ENCODE data around the gene GTPBP4.

The GTPBP4 gene

DNA sequence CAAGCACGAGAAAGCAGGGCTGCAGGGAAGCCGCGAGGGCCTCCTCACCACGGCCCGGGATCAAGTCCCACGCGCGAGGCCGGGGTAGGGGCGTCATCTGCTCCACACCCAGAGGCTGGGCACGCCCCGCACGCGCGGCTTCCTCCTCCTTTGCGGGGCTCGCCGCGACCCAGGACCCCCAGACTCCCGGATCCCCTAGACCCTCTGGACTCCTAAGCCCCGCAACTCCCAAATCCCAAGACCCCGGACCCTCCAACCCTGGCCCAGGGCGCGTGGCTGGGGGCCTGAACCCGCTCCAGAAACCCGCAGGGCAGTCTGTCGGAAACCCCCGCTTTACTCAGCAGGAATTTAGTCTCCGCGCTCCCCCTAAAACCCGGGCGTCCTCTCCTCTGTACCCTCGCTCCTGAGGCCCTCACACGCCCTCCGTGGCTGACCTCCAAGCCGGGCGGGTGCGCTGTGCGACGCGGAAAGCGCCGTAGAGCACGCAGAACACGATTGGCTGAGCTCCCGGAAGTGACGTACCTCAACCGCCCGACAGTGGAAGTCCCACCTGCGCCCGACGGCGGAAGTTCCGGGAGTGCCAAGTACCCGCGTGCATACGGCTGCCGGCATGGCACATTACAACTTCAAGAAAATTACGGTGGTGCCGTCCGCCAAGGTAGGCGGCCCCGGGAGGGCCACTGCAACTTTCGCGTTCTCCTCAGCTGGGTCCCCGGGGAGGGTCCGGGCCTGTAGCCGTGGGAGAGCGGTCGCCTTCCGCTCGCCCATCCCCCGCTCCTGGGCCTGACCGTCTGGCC, at the start of gene GTPBP4:
GTPBP4 (plus strand) TSS at position 565 of the 797 bp plus-strand sequence; CDS start at position 611, 46 bp downstream.
- DNase-seq: peak; percentile 92 to 98

DNA sequence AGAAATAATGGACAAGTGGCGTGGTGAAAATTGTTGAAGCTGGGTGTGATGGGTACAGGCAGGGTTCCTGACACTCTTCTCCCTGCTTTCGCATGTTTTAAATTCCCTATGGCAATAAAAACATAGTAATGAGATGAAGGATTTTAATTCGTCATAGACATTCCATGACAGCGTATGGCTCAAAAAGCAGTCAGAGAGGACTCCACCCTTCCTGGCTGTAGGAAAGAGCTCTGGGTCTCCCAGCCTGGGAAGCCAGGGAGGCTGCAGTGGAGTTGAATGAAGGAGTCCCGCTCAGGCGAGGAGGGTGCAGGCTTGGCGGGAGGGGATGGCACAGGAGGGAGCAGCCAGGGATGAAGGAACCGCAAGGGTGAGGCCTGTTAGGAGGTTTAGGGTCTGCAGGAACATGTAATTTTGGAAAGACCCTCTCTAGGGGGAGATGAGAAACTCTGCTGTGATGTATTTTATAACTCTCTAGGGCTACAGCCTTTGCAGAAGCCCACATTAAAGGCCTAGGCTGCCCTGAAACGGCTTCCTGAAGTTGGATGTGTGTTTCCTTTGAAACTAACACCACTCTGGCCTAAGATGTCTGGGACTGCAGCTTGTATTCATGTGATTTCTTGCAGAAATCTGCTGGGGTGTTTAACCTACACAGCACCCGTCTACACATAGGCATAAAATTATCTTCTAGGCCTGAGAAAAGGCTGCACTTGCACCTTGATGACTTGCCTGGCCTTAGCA, 49.1 kb upstream of the GTPBP4 start:
- no peak for DNase-seq

DNA sequence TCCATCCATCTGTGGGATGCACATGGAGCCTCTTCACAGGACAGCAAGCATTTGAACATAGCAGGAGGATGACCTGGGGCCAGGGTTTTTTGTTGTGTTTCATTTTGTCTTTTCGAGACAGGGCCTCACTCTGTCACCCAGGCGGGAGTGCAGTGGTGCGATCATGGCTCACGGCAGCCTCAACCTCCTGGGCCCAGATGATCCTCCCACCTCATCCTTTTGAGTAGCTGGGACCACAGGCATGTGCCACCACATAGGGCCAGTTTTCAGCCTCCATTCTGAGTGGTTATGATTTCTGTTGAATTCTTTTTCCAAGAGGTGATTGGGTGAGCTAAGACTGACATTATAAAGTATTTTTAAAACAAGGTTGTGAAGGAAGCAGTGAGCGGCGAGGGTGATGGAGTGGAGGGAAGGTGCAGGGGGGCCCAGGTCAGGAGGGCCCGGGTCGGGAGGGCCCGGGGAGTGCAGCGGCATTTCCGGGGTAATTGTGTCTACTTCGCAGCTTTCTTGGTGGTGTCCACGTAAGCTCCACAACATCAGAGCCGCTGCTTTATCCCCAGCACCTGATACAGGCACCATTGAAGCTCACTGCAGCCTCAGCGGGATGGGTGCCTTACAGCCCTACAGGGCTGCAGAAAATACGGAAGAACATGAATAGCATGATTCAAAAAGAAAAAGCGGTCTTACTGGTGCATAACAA, 44.8 kb upstream of the GTPBP4 start:
- no peak for DNase-seq

DNA sequence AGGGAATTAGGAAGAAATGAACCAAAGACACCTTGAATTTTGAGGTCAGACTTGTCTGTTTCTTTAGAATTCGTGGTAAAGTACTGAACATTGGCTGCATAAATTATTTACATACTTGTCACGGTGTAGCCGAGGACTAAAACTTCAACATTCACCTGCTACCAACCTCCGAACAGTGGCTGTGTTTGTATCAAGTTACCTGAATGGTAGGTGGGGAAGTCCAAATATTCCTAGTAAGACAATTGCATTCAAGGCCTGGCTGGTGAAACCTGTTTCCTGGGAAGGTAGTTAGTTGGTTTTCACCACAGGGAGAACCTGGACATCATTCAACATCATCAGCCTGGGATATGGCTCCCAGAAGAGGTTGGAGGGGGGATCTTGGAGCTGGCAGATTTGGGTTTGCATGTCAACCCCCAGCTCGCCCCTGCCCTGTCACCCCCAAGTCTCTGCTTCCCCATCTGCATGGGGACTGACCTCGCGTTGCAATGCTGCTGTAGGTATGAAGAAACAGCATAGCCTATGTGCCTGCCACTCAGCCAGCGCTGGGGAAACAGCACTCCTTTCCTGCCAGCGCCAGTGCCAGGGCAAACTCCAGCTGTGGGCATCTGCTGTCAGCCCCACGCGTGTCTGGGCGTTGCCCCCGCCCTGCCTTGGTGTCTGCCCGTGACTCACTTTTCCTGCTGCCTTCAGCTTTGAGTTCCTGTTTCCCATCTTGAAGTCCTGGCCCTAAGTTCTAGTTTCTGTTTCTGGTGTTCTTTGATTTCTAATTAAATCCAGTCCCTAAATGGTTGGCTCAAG, 44.0 kb upstream of the GTPBP4 start:
- DNase-seq: no peak

DNA sequence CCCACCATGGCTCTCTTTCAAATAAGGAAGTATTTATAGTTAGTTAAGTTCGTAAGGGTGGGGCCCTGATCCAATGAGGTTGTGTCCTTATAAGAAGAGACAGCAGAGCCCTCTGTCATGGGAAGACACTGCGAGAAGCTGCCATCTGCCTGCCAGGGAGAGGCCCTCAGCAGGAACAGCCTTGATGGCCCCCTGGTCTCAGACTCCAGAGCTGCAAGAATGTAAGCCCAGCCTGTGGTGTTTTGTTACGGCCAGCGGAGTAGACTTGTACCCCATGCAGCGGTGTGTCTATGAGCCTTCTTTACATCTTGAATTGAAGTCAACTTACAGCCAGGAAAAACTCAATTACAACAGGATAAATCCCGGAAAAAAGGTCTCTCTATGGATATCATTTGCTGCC, 42.5 kb upstream of the GTPBP4 start:
- DNase-seq: no peak

DNA sequence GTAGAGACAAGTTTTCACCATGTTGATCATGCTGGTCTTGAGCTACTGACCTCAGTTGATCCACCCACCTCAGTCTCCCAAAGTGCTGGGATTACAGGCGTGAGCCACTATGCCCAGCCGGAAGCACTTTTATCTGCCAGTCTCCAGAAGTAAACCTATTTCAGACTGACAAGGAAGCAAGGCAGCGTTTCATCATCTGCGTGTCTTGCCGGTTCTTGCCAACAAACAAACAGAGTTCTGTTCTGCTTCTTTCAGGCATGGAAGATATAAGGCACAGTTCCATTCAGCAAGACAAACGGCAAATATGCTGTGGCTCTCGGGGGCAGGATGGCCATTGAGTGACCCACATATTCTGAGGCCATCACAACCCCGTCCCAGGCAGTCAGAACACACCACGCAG, 41.2 kb upstream of the GTPBP4 start:
- DNase-seq: no peak

DNA sequence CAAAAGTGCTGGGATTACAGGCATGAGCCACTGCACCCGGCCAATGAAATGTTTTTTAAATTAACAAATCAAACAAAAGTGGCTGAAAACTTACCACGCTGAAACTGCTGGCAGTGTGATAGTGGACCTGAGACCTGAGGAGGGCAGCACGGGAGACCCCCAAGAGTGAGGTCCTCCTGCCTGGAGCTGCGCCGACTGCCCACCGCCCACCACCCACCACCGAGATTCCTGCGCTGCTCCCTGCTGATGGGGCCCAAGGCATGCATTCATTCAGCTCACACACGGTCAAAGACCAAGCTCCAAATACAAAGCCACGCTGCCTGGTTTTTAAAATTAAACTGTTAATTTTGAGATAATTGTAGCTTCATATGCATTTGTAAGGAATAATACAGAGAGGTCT, 40.4 kb upstream of the GTPBP4 start:
- no peak for DNase-seq

DNA sequence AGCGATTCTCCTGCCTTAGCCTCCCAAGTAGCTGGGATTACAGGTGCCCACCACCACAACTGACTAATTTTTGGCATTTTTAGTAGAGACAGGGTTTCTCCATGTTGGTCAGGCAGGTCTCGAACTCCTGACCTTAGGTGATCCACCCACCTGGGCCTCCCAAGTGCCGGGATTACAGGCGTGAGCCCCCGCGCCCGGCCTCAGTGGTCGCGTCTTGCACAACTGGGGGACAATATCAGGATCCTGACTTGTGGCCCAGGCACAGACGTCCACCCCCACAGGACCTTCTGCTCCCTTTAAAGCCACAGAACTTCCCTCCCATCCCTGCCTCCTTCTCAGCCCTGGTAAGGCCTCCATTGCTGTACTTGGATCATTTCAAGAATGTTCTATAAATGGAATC, 39.9 kb upstream of the GTPBP4 start:
- DNase-seq: no peak

DNA sequence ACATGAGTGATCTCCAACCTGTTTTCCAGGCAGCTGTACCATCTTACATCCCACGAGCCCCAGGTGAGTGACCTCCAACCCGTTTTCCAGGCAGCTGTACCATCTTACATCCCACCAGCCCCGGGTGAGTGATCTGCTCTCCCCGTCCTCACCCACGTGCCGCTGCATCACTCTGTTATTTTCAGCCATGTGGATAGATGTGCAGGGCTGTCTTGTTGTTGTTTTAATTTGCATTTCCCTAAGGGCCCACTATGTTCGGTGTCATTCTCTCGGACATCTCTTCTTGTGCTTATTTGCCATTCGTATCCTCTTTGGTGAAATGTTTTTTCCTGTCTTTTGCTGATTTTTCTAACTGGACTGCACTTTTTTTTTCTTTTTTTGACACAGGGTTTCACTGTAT, 38.8 kb upstream of the GTPBP4 start:
- DNase-seq: no peak

DNA sequence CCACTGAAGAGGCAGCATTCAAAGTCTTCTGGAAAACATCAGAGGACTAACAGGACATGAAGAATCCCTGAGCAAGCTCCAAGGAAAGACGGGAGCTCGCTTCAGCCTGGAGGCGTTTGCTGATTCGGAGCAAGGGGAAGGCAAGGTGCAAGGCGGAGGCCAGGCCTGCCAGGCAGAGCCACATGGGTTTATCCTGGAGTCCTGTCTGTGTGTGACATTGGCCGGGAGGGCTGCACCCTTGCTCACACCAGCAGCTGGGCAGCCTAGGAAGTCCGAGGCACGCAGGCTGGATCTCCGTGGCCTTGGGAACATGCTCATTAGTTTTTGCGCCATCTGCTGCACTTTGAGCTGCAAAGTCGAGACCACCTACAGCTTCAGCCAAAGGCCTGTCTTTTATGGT, 34.4 kb upstream of the GTPBP4 start:
- DNase-seq: no peak

DNA sequence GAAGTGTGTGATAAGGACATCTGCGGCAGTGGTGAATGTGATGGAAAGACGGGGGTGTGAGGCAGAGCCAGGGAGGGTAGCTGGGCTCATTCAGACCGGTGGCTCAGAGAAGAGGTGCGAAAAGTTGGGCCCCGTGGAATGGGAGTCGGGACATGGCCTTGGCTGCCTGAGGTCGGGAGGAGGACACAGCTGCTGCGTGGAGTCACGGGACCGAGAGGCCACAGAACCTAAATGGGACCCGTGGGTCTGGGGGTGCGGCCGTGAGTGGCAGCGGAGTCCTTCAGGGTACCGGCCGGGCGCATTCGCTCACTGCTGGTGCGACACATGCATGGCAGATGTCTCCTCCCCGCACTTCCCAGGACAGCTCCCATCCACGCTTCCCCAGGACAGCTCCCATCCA, 33.8 kb upstream of the GTPBP4 start:
- DNase-seq: no peak

DNA sequence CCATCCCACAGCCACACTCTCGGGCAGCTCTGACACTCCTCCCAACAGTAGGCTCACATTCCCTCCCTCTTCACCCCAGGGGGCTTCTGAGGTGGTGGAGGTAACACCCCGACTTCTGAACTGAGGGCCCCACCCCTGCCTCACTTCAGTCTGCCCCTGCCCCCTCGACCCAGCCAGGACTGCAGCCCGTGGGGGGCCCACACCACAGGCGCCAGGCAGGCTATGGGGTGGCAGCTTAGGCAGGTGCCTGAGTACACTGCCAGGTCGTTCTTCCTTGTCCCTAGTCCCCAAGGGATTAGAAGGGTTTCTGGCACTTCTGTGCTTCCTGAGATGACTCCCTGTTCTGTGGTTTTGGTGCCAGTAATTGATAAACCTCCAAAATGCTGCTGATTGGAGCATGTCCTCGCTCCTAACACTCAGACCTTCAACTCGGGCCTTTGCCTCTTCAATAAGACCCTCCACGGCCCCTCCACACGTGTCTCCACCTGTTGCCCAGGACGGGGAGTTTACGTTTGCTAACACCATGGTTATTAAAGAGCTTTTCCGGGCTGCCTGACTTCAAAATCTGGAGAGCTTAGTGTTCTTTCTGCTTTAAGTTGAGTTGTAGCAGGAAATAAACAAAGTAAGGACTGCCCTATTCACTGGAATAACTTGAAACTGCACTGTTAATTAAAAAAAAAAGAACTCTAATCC, 33.0 kb upstream of the GTPBP4 start:
- no peak for DNase-seq

DNA sequence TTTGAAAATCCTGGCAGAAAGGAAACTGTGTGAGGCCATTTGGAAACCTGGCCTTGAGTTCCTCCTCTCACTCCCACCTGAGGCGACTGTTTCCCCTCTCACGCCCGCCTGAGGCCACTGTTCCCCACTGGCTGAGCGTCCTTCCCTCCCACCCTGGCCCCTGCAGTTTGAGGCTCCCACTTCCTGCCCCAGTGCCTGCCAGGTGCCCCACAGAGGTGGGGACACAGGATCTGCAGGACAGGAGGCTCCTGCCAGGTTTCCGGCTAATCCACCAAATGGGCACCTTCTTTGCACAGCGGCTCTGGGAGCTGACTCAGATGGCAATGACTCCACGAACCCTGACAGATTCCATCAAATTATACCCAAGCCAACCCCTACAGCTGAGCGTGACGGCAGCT, 32.4 kb upstream of the GTPBP4 start:
- DNase-seq: no peak

DNA sequence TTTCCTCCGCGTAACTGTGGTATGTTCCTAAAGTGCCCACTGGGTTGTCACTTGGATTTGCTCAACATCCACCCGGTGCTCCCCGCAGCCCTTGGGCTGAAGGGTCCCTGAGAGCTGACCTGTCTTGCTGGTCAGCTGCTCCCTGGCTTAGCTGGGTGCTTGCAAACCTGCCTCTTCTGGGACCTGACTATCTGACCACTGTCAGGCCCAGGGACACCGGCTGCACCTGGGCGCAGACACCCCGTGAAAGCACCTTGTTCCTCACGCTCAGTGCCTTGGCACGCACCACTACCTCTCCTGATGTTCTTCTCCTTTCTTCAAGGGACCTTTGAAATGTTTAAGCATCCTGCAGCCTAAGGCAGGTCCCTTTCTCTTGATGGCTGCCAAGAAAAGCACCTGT, 30.1 kb upstream of the GTPBP4 start:
- DNase-seq: no peak

DNA sequence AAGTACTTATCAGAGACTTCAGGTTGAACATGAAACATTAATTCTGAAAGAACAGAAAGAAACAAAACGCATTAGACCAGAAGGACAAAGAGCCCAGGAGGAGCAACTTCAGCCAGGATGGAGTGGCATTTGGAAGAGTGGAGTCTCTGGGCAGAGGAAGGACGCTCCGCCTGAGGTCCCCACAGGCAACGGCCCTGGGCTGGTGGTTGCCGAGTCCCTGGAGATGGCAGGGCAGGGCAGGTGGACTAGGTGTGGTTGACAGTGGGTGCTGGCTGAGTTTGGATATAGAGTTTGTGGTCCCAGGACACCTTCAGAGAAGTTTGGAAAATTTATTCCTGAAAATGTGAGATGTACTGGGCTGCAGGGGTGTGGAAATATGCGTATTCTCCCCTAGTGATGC, 29.4 kb upstream of the GTPBP4 start:
- DNase-seq: no peak

DNA sequence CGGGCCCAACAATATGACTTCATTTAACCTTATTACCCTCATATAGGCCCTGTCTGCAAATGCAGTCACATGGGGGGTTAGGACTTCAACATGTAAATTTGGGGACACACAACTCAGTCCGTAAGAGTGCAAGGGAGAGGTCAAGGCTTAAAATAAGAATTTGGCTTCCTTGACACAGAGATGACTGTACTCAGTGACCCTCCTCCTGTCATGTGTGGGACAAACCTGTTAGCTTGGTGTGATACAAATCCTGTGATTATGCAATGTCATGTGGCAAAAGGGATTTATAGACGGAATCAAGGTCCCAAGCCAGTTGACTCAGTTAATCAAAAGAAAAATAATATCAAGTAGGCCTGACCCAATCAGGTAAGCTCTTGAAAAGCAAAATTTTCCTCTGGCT, 25.9 kb upstream of the GTPBP4 start:
- DNase-seq: no peak

DNA sequence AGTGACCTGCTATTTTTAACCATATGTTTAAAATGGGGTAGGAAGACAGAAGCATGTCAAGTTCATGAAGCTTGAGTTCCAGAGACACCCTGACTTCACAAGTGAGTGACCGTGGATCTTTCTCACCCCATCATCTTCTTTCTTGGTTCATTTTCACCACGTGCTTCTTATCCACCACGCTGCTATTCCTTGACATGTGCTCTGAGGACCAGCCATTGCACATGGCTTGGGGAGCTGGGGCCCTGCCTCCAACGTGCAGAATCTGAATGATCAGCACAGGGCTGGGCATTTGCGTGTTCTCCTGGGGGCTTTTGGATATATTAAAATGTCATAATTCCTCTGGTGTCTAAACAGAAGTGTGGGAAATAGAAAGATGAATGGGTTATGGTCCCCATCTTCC, 25.0 kb upstream of the GTPBP4 start:
- DNase-seq: no peak

DNA sequence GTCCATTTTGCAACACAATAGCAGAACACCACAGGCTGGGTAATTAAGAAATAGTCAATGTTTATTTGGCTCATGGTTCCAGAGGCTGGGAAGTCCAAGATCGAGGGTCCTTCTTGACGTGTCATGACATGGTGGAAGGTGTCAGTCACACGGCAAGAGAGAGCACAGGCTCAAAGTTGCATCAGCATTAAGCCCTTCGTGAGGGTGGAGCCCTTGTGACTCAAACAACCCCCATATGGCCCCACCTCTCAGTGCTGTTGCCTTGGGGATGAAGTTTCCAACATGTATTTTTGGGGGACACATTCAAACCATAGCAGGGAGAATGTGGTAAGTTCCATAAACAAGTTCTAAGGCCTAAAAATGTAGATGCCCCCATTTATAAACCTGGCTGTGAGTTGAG, 24.6 kb upstream of the GTPBP4 start:
- DNase-seq: no peak

DNA sequence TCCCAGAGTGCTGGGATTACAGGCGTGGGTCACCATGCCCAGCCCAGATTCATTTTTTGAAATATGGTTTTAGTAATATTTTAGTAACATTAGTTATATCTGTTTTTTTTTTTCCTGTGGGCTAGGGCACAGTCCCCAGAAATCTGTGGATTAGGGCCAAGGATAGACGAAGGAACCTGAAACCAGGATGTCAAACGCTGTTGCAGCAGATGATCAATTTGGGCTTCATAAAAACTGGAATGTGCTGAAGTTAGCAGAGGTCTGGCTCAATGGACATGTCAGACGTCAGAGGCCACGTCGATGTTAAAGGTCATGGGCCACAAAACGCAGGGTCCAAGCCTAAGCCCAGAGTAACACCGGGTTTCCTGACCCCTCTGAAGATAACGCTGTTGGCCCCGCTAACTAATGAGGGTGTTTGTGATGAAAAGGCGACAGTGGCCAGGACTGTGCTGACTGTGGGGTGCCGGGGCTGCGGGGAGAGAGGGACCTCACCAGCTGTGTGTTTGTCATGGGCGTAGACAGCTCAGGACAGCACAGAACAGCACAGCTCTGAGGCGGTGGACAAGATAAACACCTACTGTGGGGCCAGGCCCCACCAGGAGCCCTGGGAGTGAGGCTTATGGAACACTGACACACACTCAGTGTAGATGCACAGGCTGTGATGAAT, 23.8 kb upstream of the GTPBP4 start:
- no peak for DNase-seq

DNA sequence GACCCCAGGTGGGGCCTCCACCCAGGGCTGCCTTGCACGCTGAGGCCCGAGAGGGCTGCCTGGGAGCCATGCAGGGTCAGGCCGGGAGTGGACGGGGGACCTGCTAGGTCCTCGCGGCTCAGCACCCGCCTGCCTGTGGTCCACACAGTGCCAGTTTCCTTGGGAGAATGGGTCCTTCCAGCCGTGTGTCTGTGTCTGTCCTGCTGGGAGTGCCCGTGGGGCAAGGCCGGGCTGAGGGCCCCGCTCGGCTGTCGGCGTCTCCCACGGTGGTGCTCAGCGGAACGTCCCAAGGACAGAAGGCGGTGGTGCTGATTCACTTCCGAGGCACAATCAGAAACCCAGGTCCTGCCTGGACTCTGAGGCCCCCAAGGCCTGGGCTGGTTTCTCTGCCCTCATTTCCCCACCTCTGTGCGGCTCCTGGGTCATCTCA, 23.2 kb upstream of the GTPBP4 start:
- DNase-seq: no peak

DNA sequence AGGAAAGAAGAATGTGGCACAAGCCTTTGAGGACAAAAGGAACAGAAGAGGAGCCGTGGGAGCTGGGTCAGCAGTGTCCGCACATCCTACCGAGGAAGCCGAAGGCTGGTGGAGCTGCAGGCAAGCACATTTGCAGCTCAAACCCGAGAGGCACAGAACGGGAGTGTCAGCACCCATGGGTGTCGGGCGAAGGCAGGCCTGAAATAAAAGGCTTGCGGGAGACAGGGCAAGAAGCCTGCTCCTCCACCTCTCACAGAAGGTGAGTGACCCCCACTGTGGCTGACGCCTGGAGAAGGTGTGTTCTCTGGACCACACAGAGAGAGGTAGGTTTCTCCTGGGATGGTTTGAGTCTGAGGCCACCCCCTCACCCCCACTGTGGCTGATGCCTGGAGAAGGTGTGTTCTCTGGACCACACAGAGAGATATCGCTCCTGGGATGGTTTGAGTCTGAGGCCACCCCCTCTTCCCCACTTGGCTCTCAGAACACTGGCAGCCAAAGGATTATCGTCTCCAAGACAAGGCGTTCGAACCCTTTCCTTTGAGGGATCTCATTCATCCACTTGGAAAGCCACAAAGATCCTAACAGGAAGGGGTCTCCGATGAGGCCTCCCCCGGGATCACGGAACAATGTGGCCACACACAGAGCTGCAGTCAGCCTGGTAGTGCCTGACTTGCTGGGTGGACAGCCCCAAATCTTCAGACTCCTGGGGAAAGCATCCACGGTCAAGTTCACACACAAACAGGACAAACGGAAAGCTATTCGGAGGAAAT, 21.6 kb upstream of the GTPBP4 start:
- no peak for DNase-seq

Measured in SHP77 (cell line).